Hepatic stellate cell (primary cell): ENCODE measurements around the gene ST6GALNAC6.

Source experiments
- DNase-seq: peaks from one replicate; pipeline ENCODE4 v3.0.0; 2011; ENCODE audit warnings: low spot score

Gene ST6GALNAC6

GRCh38 chr9:127916720-127917581, 17.5 kb upstream of the ST6GALNAC6 start, which contains the start of gene ST6GALNAC4:
Gene ST6GALNAC4, minus strand, starts transcription at chr9:127917041. Its CDS starts 622 bp downstream, at chr9:127916419.
- DNase-seq, result peak; percentile 94

- no peak for DNase-seq
Observed at GRCh38 chr9:127915801-127916719, 16.7 kb upstream of the ST6GALNAC6 start.

GRCh38 chr9:127915325-127915752, 15.9 kb upstream of the ST6GALNAC6 start:
- no peak for DNase-seq

- no peak for DNase-seq
Observed at GRCh38 chr9:127913682-127914081, 14.3 kb upstream of the ST6GALNAC6 start.

- DNase-seq, result no peak
Observed at GRCh38 chr9:127912882-127913281, 13.5 kb upstream of the ST6GALNAC6 start.

- no peak for DNase-seq
Observed at GRCh38 chr9:127912296-127912695, 12.9 kb upstream of the ST6GALNAC6 start.

- DNase-seq, result no peak
Observed at GRCh38 chr9:127910613-127911205, 11.3 kb upstream of the ST6GALNAC6 start.

GRCh38 chr9:127909839-127910273, 10.5 kb upstream of the ST6GALNAC6 start:
- DNase-seq, result no peak

- DNase-seq, result no peak
Observed at GRCh38 chr9:127908660-127908926, 9.2 kb upstream of the ST6GALNAC6 start.

- DNase-seq, result no peak
Observed at GRCh38 chr9:127907867-127908659, 8.7 kb upstream of the ST6GALNAC6 start.

- no peak for DNase-seq
Observed at GRCh38 chr9:127905788-127906191, 6.4 kb upstream of the ST6GALNAC6 start.

- DNase-seq, result no peak
Observed at GRCh38 chr9:127905004-127905728, 5.8 kb upstream of the ST6GALNAC6 start.

- no peak for DNase-seq
Observed at GRCh38 chr9:127904561-127905003, 5.2 kb upstream of the ST6GALNAC6 start.

- DNase-seq, result no peak
Observed at GRCh38 chr9:127903557-127904475, 4.4 kb upstream of the ST6GALNAC6 start.

- DNase-seq, result peak; percentile 91
Observed at GRCh38 chr9:127898433-127899127, 823 bp downstream of the ST6GALNAC6 start.

- peak; percentile 94 for DNase-seq
Observed at GRCh38 chr9:127897193-127897692, 2.2 kb downstream of the ST6GALNAC6 start.

GRCh38 chr9:127896395-127897192, 2.8 kb downstream of the ST6GALNAC6 start:
- no peak for DNase-seq

GRCh38 chr9:127895811-127896210, 3.6 kb downstream of the ST6GALNAC6 start:
- DNase-seq, result no peak
